CD4-positive, alpha-beta memory T cell (primary cell): Measurements from ENCODE around the gene CERS6. TPM values are rescaled to one million over a fixed set of nuclear protein-coding genes. Genes with fewer than 3 reads are reported as not detected.

Source experiments
- CTCF ChIA-PET: fragments of 350-600 bp; sonication (Branson Sonifier 250); formaldehyde crosslinking; loops from one replicate; lab custom pipeline; 2021; ENCODE audit warnings: inconsistent platforms; ENCODE audit not compliant: partially characterized antibody; lab: Charles Lee
- POLR2A ChIA-PET: fragments of 350-600 bp; sonication (Branson Sonifier 250); formaldehyde crosslinking; loops from one replicate; lab custom pipeline; 2021; ENCODE audit not compliant: partially characterized antibody; lab: Charles Lee
- DNase-seq, 5 donors: peaks; one replicate each; pipeline versions ENCODE4 v3.0.0 to v3.0.0-alpha.2; 2020 to 2022; ENCODE audit warnings: mixed read lengths in 1 of 5
- H3K27ac ChIP-seq: one replicate; pipeline ENCODE4 v1.7.0; 2013; ENCODE audit warnings: low read depth, low read length
- H3K27me3 ChIP-seq: 2 replicates; pipeline ENCODE4 v1.7.0; 2013; ENCODE audit warnings: mild to moderate bottlenecking, low read length, moderate library complexity; ENCODE audit not compliant: insufficient read depth
- H3K36me3 ChIP-seq: 2 replicates; pipeline ENCODE4 v1.7.0; 2013; ENCODE audit warnings: mild to moderate bottlenecking, low read length, moderate library complexity; ENCODE audit not compliant: insufficient read depth
- H3K4me1 ChIP-seq: 2 replicates; pipeline ENCODE4 v1.7.0; 2013; ENCODE audit warnings: mild to moderate bottlenecking, low read length, moderate library complexity; ENCODE audit not compliant: insufficient read depth
- H3K4me3 ChIP-seq, 2 donors: one replicate each; pipeline ENCODE4 v1.7.0; 2013; ENCODE audit warnings: low read length in 2 of 2, mild to moderate bottlenecking in 1 of 2
- H3K9me3 ChIP-seq, 2 donors: one replicate each; pipeline ENCODE4 v1.7.0; 2013; ENCODE audit warnings: low read length in 2 of 2, control low read depth in 1 of 2; ENCODE audit not compliant: control insufficient read depth in 1 of 2
- H3K27ac Mint-ChIP-seq, 7 donors: one replicate each; pipeline ENCODE4 v1.8.0; 2020 to 2021; ENCODE audit warnings: mixed read lengths in 7 of 7, mild to moderate bottlenecking in 6 of 7, inconsistent platforms in 3 of 7, moderate library complexity in 3 of 7
- H3K27me3 Mint-ChIP-seq, 2 donors: one replicate each; pipeline ENCODE4 v1.8.0; 2020 to 2021; ENCODE audit warnings: mixed read lengths in 2 of 2
- H3K36me3 Mint-ChIP-seq, 2 donors: one replicate each; pipeline ENCODE4 v1.8.0; 2020 to 2021; ENCODE audit warnings: mixed read lengths in 2 of 2, inconsistent platforms in 1 of 2, mild to moderate bottlenecking in 1 of 2
- H3K4me1 Mint-ChIP-seq, 4 donors: one replicate each; pipeline ENCODE4 v1.8.0; 2020 to 2021; ENCODE audit warnings: mixed read lengths in 4 of 4, mild to moderate bottlenecking in 1 of 4
- H3K4me3 Mint-ChIP-seq, 8 donors: one replicate each; pipeline ENCODE4 v1.8.0; 2020 to 2021; ENCODE audit warnings: mixed read lengths in 8 of 8, mild to moderate bottlenecking in 7 of 8, moderate library complexity in 6 of 8, inconsistent platforms in 3 of 8
- H3K9me3 Mint-ChIP-seq, 8 donors: one replicate each; pipeline ENCODE4 v1.8.0; 2020 to 2021; ENCODE audit warnings: mixed read lengths in 8 of 8, mild to moderate bottlenecking in 5 of 8, inconsistent platforms in 3 of 8, moderate library complexity in 1 of 8
- intact Hi-C: fragments of 100-400 bp; cut with micrococcal nuclease; formaldehyde crosslinking; loops from one replicate; pipeline ENCODE4 v1.15.1; 2023
- polyA plus RNA-seq, 2 donors: library from polyadenylated mRNA; unstranded; fragments of 300-500 nt; fragmentation: Illumina TruSeq; gene quantifications; one replicate each; pipeline ENCODE4 v1.2.3, GENCODE V29; 2021
- total RNA-seq, 2 experiments: library from RNA; stranded (reverse); gene quantifications; one replicate each; pipeline ENCODE4 v1.2.3, GENCODE V29; 2021

CERS6 gene
- total and polyA plus RNA-seq, 4 experiments from 2014 or later: 5.1 to 11.3 (median 7.6) TPM

DNA sequence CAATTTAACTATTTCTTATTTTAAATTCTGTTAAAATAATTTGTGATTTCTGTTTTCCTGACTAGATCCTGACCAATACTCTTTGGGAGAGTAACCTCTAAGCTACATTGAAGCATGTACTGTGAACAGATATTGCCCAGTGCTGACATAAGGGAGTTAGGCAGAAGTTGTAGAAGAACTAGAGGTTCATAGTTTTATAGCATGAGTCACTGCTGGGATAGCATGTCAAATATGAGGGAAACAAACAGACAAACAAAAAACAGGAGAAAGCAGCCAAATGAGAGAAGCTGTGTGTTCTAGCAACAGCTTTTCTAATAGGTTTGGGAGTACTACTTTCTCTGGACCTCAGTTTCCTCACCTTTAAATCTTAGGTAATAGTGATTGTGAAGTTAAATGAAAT lies 72.4 kb downstream of the CERS6 start:
- H3K4me1 Mint-ChIP-seq: peaks cover 15 to 32% (median 24%) of the 10 kb centered on the region in 4 donors
- Histone ChIP-seq H3K36me3 (no peaks in the 10 kb centered on the region), H3K4me3 (no peak overlapping the region), H3K27ac (no peak overlapping the region), H3K9me3 (no peaks in the 10 kb centered on the region), H3K27me3 (no peaks in the 10 kb centered on the region), H3K4me1 (peaks cover 6% of the 10 kb centered on the region)
- no peaks in the 10 kb centered on the region for H3K27me3 Mint-ChIP-seq
- no peaks in the 10 kb centered on the region for H3K36me3 Mint-ChIP-seq
- no peak overlapping the region for H3K27ac Mint-ChIP-seq
- H3K9me3 Mint-ChIP-seq: peaks cover 0 to 3% (median 0%) of the 10 kb centered on the region in 8 donors
- ChIA-PET CTCF (no interaction called here), POLR2A (no interaction called here)
- no peak overlapping the region for H3K4me3 Mint-ChIP-seq
- DNase-seq: no peak
- intact Hi-C loops: no loop called here

DNA sequence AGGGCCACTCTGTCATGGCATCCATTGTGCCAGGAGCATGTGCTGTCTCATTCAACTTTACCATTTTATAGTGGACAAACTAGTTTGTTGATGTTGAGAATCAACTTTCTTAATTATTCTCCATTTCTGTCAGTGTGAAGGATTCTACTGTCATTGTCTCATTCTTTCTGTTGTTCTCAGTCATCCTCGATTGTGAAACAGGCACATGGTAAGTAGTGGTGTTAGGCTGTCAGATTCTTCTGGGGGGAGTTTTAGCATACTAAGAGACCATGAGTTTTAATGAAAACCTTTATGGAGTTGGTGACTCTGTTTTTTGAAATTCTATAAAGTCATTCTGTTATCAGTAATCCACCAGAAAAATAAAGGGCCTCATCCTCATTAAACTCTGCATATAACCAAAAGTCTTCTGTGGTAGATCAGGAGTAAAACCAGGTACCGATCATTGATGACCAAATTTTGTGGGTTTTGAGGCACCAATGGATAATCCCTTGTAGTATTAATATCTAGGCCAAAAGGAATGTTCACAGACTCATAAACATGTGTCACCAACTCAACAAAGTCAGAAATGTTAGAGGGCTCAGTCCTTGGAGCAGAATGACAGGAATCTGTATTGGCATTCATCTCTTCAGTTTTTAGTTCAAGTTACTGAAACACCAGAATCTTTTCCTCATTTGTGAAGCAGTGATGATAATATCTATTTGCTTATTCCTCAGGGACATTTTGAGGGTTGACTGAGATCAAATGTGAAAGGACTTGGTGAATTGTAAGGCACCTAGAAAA lies 73.2 kb downstream of the CERS6 start:
- H3K27me3 Mint-ChIP-seq: no peaks in the 10 kb centered on the region
- H3K27ac Mint-ChIP-seq: no peak overlapping the region

DNA sequence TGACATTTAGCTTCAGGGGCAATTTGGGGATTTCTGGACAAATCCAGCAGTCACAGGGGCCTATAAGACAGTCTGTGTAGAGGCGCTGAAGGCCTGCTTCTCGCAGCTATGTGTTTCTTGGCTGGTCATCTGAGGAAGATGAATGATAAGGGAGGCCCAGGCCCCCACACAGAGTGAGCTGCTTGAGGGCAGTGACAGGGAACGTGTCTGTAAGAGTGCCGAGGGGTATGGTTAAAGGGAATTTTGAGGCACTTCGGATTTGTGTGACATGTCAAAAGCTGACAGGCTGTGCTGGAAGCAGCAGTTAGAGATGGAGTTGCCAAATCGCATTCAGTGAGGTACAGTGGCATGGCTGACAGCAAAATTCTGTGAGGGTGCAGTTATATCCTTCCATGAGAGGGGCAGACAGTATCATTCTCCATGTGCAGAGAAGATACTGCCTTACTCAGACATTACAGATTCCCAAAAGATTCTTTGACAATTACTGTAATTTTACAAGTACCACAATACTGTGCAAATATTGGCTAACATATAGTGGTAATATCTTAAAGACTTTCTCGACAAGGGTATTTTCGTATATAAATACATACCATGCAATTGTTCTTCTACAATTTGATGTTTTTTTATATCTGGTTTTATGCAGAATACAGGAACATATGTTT lies 74.0 kb downstream of the CERS6 start:
- no peaks in the 10 kb centered on the region for H3K27me3 Mint-ChIP-seq
- CTCF ChIA-PET: no interaction called here
- peaks cover 6% of the 10 kb centered on the region for H3K4me1 ChIP-seq
- no peak overlapping the region for H3K27ac Mint-ChIP-seq
- peaks cover 0 to 3% (median 0%) of the 10 kb centered on the region in 8 donors for H3K9me3 Mint-ChIP-seq
- no peak overlapping the region for H3K4me3 ChIP-seq
- H3K36me3 ChIP-seq: no peaks in the 10 kb centered on the region
- no peak overlapping the region for H3K27ac ChIP-seq
- no peaks in the 10 kb centered on the region for H3K36me3 Mint-ChIP-seq
- no peak overlapping the region for H3K4me3 Mint-ChIP-seq
- POLR2A ChIA-PET: no interaction called here
- no peaks in the 10 kb centered on the region for H3K27me3 ChIP-seq
- intact Hi-C loops: no loop called here
- H3K4me1 Mint-ChIP-seq: peaks cover 18 to 35% (median 24%) of the 10 kb centered on the region in 4 donors
- H3K9me3 ChIP-seq: no peaks in the 10 kb centered on the region
- no peak for DNase-seq

More for the DNA sequence above, 73.2 kb downstream of the CERS6 start:
- CTCF ChIA-PET: no interaction called here
- no peaks in the 10 kb centered on the region for H3K27me3 ChIP-seq
- no peaks in the 10 kb centered on the region for H3K9me3 ChIP-seq
- H3K4me3 Mint-ChIP-seq: no peak overlapping the region
- H3K36me3 Mint-ChIP-seq: no peaks in the 10 kb centered on the region
- intact Hi-C loops: no loop called here
- DNase-seq: no peak
- H3K4me1 ChIP-seq: peaks cover 6% of the 10 kb centered on the region
- H3K4me3 ChIP-seq: no peak overlapping the region
- H3K9me3 Mint-ChIP-seq: peaks cover 0 to 3% (median 0%) of the 10 kb centered on the region in 8 donors
- H3K4me1 Mint-ChIP-seq: peaks cover 17 to 33% (median 25%) of the 10 kb centered on the region in 4 donors
- H3K36me3 ChIP-seq: no peaks in the 10 kb centered on the region
- POLR2A ChIA-PET: no interaction called here
- H3K27ac ChIP-seq: no peak overlapping the region

DNA sequence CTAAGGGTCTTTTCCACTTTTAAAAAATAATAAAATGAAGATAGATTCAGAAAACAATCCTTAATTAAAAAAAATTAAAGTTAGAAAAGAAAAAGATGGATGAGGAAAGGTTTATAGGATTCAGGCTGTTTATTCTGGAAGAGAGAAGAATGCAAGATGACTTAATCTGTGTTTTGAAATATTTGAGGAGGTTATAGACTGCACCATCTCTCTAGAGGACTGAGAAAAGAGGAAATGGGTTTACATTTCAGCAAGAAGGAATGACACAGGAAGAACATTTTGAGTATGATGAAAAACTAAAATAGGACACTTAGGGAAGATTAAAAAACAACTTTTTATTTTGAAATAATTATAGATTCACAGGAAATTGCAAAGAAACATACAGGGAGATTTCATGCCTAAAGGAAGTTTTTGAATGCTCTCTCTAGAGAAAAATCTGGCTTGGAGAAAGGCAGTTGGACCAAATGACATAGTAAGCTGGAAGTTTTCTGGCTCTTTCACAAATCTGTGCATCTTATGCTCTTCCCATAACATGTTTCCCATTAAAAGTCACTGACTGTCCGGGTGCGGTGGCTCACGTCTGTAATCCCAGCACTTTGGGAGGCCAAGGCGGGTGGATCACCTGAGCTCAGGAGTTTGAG lies 75.0 kb downstream of the CERS6 start:
- Mint-ChIP-seq H3K27me3 (no peaks in the 10 kb centered on the region), H3K4me1 (peaks cover 18 to 43% (median 24%) of the 10 kb centered on the region in 4 donors), H3K4me3 (no peak overlapping the region), H3K36me3 (no peaks in the 10 kb centered on the region), H3K9me3 (peaks cover 0 to 3% (median 0%) of the 10 kb centered on the region in 8 donors), H3K27ac (peak overlapping the region in 1 of 7 donors; percentile 69)
- no peaks in the 10 kb centered on the region for H3K9me3 ChIP-seq
- H3K27ac ChIP-seq: no peak overlapping the region
- no peak for DNase-seq
- POLR2A ChIA-PET: no interaction called here
- intact Hi-C loops: no loop called here
- CTCF ChIA-PET: no interaction called here
- no peaks in the 10 kb centered on the region for H3K36me3 ChIP-seq
- H3K27me3 ChIP-seq: no peaks in the 10 kb centered on the region
- H3K4me3 ChIP-seq: no peak overlapping the region
- peaks cover 6% of the 10 kb centered on the region for H3K4me1 ChIP-seq

DNA sequence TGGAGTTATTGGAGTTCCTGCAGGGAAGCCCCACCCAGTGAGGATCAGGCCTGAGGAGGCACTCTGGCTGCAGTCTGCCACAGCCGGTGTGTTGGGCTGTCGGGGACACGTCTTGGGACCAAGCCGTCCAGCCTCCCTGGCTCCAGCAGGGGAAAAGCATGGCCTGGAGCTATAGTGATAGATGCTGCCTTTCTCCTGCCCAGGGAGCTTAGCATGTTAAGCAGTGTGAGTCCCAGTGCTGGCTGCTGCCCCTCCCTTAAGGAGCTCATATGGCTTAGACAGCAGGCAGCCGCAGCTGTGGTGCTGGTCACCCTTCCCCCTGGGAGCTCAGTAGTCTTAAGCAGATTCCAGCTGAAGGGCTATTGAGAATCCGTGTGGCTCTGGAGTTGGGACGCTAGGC lies 78.9 kb downstream of the CERS6 start:
- H3K27ac ChIP-seq: no peak overlapping the region
- no peaks in the 10 kb centered on the region for H3K9me3 ChIP-seq
- Mint-ChIP-seq H3K4me3 (no peak overlapping the region), H3K27me3 (no peaks in the 10 kb centered on the region), H3K36me3 (peaks cover 6% of the 10 kb centered on the region in 2 donors), H3K4me1 (peaks cover 18 to 41% (median 24%) of the 10 kb centered on the region in 4 donors), H3K27ac (no peak overlapping the region), H3K9me3 (peaks cover 0 to 13% (median 7%) of the 10 kb centered on the region in 8 donors)
- no peaks in the 10 kb centered on the region for H3K27me3 ChIP-seq
- no peaks in the 10 kb centered on the region for H3K36me3 ChIP-seq
- ChIA-PET POLR2A (no interaction called here), CTCF (no interaction called here)
- no peak for DNase-seq
- no peak overlapping the region for H3K4me3 ChIP-seq
- intact Hi-C loops: no loop called here
- H3K4me1 ChIP-seq: peaks cover 6% of the 10 kb centered on the region

DNA sequence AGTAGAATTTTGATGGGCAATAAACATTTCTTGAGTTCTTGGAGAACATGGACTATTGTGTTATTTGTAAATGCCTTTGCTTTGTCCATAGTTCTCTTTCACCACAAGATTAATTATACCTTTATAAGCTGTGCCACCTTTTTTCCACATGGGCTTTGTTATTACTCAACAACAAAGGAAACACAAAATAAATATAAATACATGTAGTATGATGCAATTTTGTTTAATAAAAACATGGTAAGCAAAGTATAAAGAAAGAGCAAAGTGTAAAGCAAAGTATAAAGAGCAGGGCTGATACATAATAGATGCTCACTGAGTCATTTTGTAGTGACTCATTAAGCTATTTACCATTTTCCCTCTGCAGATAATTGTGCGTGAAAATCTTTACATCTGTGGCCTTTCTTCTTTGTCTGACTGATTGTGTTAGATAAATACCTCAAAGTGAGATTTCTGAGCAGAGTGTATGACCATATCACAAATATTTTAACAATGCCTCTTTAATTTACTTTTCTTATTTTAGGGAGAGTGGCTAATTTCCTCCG lies 80.9 kb downstream of the CERS6 start:
- no peaks in the 10 kb centered on the region for H3K27me3 ChIP-seq
- intact Hi-C loops: no loop called here
- H3K4me3 ChIP-seq: no peak overlapping the region
- peaks cover 4 to 32% (median 23%) of the 10 kb centered on the region in 8 donors for H3K9me3 Mint-ChIP-seq
- no peaks in the 10 kb centered on the region for H3K27me3 Mint-ChIP-seq
- no peak overlapping the region for H3K4me3 Mint-ChIP-seq
- peaks cover 23% of the 10 kb centered on the region in 2 donors for H3K36me3 Mint-ChIP-seq
- H3K36me3 ChIP-seq: no peaks in the 10 kb centered on the region
- H3K27ac ChIP-seq: no peak overlapping the region
- no peaks in the 10 kb centered on the region for H3K9me3 ChIP-seq
- ChIA-PET POLR2A (no interaction called here), CTCF (no interaction called here)
- DNase-seq: no peak
- H3K4me1 ChIP-seq: no peaks in the 10 kb centered on the region
- peaks cover 19 to 40% (median 24%) of the 10 kb centered on the region in 4 donors for H3K4me1 Mint-ChIP-seq
- no peak overlapping the region for H3K27ac Mint-ChIP-seq

DNA sequence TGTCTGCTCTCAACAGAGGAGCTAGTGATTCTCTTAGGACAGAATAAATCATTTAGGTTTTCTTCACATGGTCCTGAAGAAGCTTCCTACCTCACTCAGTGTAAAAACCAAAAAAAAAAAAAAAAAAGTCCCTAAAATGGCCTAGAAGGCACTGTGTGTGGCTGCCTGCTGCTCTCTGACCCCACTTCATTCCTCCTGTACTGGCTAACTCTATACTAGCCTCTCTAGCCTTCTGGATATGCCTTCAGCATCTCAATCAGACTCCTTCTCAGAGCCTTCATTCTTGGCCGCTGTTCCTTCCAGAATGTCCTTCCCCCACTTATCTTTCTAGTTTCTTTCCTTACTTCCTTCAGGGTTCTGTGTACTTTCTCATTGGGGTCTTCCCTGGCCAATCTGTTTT lies 82.1 kb downstream of the CERS6 start:
- H3K27ac ChIP-seq: no peak overlapping the region
- H3K4me1 ChIP-seq: peaks cover 9% of the 10 kb centered on the region
- H3K27me3 ChIP-seq: no peaks in the 10 kb centered on the region
- Mint-ChIP-seq H3K4me3 (no peak overlapping the region), H3K4me1 (peaks cover 19 to 44% (median 28%) of the 10 kb centered on the region in 4 donors), H3K9me3 (peaks cover 4 to 32% (median 26%) of the 10 kb centered on the region in 8 donors), H3K36me3 (peaks cover 25 to 26% of the 10 kb centered on the region in 2 donors), H3K27me3 (no peaks in the 10 kb centered on the region), H3K27ac (peak overlapping the region in 1 of 7 donors; percentile 7)
- no peak overlapping the region for H3K4me3 ChIP-seq
- CTCF ChIA-PET: no interaction called here
- H3K36me3 ChIP-seq: no peaks in the 10 kb centered on the region
- POLR2A ChIA-PET: no interaction called here
- H3K9me3 ChIP-seq: no peaks in the 10 kb centered on the region
- no peak for DNase-seq
- intact Hi-C loops: no loop called here
